ENCODE data around the gene LRP6.

The LRP6 gene

GRCh38 chr12:12083688-12084087, 183.2 kb downstream of the LRP6 start:
- Mint-ChIP-seq H3K27ac (no peak overlapping the region), H3K9me3 (no peaks in the 10 kb centered on the region), H3K36me3 (ENCODE audit: low read depth) (no peaks in the 10 kb centered on the region), H3K4me1 (ENCODE audit: low read depth) (no peaks in the 10 kb centered on the region), H3K4me3 (no peak overlapping the region), H3K27me3 (peaks cover 3% of the 10 kb centered on the region)

GRCh38 chr12:12081836-12082497, 184.9 kb downstream of the LRP6 start:
- H3K9me3 Mint-ChIP-seq: no peaks in the 10 kb centered on the region
- H3K4me1 Mint-ChIP-seq (ENCODE audit: low read depth): no peaks in the 10 kb centered on the region
- H3K27me3 Mint-ChIP-seq: peaks cover 3% of the 10 kb centered on the region
- no peak overlapping the region for H3K27ac Mint-ChIP-seq
- H3K4me3 Mint-ChIP-seq: no peak overlapping the region
- no peaks in the 10 kb centered on the region for H3K36me3 Mint-ChIP-seq (ENCODE audit: low read depth)

GRCh38 chr12:12079291-12079690, 187.6 kb downstream of the LRP6 start:
- no peaks in the 10 kb centered on the region for H3K9me3 Mint-ChIP-seq
- no peak overlapping the region for H3K27ac Mint-ChIP-seq
- H3K27me3 Mint-ChIP-seq: no peaks in the 10 kb centered on the region
- no peaks in the 10 kb centered on the region for H3K4me1 Mint-ChIP-seq (ENCODE audit: low read depth)
- H3K36me3 Mint-ChIP-seq (ENCODE audit: low read depth): no peaks in the 10 kb centered on the region
- no peak overlapping the region for H3K4me3 Mint-ChIP-seq

DNA sequence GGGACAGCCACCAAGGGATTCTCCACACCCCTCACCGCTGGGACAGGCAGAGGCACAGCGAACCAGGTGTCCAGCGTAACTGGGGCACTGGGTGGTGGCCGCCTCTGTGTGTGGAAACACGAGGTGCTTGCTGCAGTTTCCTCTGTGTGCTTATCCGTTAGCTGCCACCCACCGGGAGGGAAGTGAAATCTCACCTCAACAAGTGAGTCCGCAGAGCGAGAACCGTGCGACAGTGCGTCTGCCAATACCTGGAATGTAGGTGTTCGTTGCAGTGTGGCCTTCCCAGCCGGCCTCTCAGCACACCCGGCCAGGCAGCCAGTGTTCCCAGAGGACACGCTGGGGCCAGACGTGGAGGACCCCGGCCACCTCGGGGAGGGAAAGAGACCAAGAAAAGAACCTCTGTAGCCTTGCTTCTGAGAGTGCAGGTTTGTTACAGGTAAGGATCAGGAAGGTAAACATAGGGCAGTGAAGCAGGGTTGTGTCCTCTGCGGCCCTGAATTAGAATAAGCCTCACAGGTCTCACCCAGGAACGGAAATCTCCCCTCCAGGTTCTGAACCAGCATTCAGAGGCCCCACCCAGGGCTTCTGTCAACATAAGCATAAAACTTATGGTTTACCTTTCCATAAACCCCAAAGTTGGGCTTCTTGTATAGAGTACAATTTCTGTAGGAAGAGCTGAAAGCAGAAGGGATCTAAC, 194.6 kb downstream of the LRP6 start:
- H3K27ac Mint-ChIP-seq: peak overlapping the region; percentile 72
- H3K4me1 Mint-ChIP-seq (ENCODE audit: low read depth): peaks cover 21% of the 10 kb centered on the region
- no peaks in the 10 kb centered on the region for H3K27me3 Mint-ChIP-seq
- no peak overlapping the region for H3K4me3 Mint-ChIP-seq
- no peaks in the 10 kb centered on the region for H3K9me3 Mint-ChIP-seq
- no peaks in the 10 kb centered on the region for H3K36me3 Mint-ChIP-seq (ENCODE audit: low read depth)

DNA sequence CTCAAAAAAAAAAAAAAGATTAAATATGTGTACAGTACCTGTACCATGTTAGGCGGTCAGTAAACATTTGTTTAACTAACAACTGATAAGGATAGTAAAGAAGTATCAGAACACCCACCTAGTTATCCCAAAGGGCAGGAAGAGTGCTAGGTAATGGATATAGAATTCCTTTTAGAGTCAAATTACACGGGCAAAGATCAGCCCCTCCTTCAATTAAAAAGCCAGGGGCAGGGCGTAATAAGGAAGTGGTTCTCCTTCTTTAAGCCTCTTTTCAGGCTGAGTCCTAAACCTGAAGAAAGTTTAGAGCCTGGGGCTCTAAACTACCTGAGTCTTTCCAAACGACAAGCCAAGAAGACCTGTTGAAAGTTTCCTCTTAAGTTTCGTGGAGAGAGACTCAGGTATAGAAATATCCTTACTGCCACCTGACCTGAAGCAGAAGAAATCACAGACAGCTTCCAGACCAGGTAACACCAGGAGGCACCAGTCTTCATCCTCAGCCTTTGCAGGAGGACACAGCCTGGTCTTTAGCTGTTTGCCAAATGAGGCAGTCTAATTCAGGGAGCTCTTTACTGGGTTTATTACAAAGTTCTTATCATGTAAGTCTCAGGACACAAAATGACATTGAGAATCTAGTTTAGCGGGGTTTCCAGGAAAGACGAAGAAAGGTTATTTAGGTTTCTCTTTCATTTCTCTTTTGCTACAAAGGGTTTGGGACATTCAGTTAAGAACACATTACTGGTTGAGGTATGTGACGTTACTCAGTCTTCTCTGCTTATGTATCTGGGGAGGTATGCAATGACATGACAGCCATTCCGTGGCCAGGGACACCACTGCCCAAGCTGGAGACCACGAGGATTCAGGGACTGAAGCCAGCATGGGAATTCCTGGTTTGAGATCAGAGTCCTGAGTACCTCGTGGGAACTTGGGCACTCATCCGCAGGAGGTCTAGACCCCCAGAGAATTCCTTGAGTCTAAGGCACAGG, 195.9 kb downstream of the LRP6 start, which contains the start of gene BCL2L14:
BCL2L14 (plus strand) TSS at position 266 of the 983 bp plus-strand sequence. CDS start 8,367 bp downstream, outside the sequence.
- H3K4me1 Mint-ChIP-seq (ENCODE audit: low read depth): peaks cover 21% of the 10 kb centered on the region
- peak within 1 kb of the TSS; percentile 72 for H3K27ac Mint-ChIP-seq
- no peaks in the 10 kb centered on the region for H3K27me3 Mint-ChIP-seq
- H3K36me3 Mint-ChIP-seq (ENCODE audit: low read depth): no peaks in the 10 kb centered on the region
- H3K4me3 Mint-ChIP-seq: peak within 1 kb of the TSS; percentile 66
- H3K9me3 Mint-ChIP-seq: no peaks in the 10 kb centered on the region

DNA sequence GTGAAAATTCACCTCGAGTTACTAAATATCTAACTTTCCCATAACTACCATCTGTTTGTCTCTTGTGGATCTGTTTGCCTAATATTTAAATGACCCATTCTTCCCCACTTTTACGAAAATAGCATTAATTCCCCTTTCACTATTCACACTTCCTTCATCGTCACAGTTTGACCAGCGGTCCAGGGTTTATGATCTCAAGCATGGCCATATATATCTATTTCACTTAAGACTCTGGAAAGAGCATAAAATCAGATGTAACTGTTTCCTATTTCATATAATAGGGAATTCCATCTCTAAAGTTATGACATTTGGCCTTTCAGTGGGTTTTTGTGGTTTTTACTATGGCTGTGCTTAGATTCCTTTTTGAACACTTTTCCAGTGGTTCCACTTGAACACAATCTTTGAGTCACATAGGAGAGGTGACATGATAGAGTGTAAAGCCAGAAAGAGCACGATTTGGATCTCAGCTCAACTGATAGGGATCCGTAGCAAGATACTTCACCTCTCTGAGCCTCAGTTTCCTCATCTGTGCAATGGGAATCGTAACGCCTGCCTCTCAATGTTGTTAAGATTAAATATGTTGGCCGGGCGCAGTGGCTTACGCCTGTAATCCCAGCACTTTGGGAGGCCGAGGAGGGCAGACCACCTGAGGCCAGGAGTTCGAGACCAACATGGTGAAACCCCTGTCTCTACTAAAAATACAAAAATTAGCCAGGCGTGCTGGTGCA, 196.9 kb downstream of the LRP6 start:
- H3K4me1 Mint-ChIP-seq (ENCODE audit: low read depth): peaks cover 21% of the 10 kb centered on the region
- H3K27me3 Mint-ChIP-seq: no peaks in the 10 kb centered on the region
- no peak overlapping the region for H3K4me3 Mint-ChIP-seq
- H3K27ac Mint-ChIP-seq: no peak overlapping the region
- H3K9me3 Mint-ChIP-seq: no peaks in the 10 kb centered on the region
- H3K36me3 Mint-ChIP-seq (ENCODE audit: low read depth): no peaks in the 10 kb centered on the region

DNA sequence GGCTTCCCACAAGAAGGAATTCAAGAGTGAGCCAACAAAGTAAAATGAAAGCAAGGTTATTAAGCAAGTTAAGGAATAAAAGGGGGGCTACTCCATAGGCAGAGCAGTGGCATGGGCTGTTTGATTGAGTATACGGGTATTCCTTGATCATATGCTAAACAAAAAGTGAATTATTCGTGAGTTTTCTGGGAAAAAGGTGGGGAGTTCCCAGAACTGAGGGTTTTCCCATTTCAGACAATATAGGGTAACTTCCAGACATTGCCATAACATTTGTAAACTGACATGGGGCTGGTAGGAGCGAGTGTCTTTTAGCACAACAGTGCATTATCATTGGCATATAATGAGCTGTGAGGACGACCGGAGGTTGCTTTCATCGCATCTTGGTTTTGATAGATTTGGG, 198.1 kb downstream of the LRP6 start:
- Mint-ChIP-seq H3K4me3 (no peak overlapping the region), H3K9me3 (no peaks in the 10 kb centered on the region), H3K27me3 (no peaks in the 10 kb centered on the region), H3K36me3 (ENCODE audit: low read depth) (no peaks in the 10 kb centered on the region), H3K4me1 (ENCODE audit: low read depth) (peaks cover 21% of the 10 kb centered on the region), H3K27ac (no peak overlapping the region)
